Liver (tissue), 3 donors: ENCODE measurements around the gene SDR39U1.

Experiments used
- ATF3 ChIP-seq: IDR thresholded peaks from 2 replicates; pipeline ENCODE4 v1.6.1; 2016; ENCODE audit warnings: antibody characterized with exemption
- CTCF ChIP-seq: fragments of 150-350 bp; IDR thresholded peaks from 2 replicates; pipeline ENCODE4 v1.5.1; 2017; ENCODE audit warnings: improper control_type of control experiment, low read depth, low read length; ENCODE audit not compliant: missing input control
- YY1 ChIP-seq: IDR thresholded peaks from 2 replicates; pipeline ENCODE4 v1.6.1; 2016; ENCODE audit warnings: antibody characterized with exemption, mild to moderate bottlenecking
- donor health status: healthy.
- donor health status: healthy.

GRCh38 chr14:24422261-24422660 is 20.3 kb downstream of the SDR39U1 start:
- TF ChIP-seq CTCF (no peak), YY1 (no peak), ATF3 (no peak)
